GM12872 (cell line): ENCODE measurements around the gene BMP10.

Experiments used
- CTCF ChIP-seq: IDR thresholded peaks from 3 replicates; pipeline ENCODE4 v1.5.1; 2011; ENCODE audit warnings: low read depth, mild to moderate bottlenecking, low read length, moderate library complexity; ENCODE audit not compliant: insufficient read depth

BMP10 gene

GRCh38 chr2:68850524-68850923, 20.7 kb downstream of the BMP10 start:
- no peak for TF ChIP-seq CTCF

GRCh38 chr2:68849579-68850030, 21.6 kb downstream of the BMP10 start:
- TF ChIP-seq CTCF, result no peak

GRCh38 chr2:68847751-68848150, 23.4 kb downstream of the BMP10 start:
- no peak for TF ChIP-seq CTCF

DNA sequence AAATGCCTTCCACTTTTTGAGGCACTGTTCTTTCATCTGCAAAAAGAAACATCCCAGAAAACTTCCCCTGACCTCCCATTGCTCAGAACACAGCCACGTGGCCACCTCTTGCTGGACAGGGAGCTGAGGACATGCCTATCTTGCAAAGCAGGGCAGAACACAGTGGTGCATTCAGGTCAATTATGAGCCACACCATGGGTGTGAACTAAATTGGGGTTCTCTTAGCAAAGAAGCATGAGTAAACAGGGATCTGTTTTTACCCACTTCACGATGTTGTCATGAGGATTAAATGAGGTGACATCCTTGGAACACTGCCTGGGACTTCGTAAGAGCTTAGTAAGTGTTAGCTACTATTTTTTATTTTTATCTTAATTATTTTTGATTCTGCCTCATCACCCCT, 25.1 kb downstream of the BMP10 start:
- TF ChIP-seq CTCF, result no peak

DNA sequence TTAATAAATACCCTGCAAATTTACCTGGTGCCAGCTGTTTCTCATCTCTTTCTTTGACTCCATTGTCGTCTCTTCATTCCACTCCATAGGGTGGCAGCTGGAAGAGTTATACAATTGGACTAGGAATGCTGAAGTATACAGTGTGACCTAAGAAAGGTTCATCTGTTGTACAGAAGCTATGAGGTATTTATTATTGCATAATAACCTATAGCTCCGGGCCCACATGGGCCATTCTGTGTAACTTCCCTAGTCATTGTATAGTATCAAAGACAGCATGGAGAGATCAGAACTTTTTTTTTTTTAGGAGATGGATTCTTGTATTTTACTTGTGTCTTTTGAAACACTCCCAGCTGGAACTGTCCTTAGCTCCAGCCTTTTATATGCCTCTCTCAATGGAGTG, 26.2 kb downstream of the BMP10 start:
- TF ChIP-seq CTCF, result no peak

DNA sequence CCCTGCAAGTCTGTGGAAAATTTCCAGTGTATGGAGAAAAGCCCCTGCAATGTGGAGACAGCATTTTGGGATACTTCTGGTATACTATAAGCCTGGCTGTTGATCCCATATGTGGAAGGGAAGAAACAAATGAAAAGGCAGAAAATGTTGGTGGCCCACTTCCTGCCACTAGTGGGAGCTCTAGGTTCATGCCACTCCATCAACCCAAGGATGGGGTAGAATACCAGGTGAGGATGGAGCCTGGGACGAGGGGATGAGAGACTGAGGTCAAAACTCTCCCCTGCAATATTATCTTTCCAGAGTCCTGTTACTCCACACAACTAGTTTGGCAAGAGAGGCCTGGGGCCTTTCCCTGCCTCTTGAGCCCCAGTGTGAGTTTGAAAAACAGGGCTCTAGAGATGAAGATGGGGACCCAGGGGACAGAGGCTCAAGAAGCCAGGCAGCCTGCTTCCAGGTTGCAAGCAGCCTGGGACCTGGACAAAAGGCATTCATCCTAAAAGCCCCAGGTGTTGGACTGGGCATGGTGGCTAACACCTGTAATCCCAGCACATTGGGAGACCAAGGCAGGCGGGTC, 31.9 kb downstream of the BMP10 start:
- TF ChIP-seq CTCF, result peak; percentile 62

GRCh38 chr2:68838641-68839040, 32.6 kb downstream of the BMP10 start:
- no peak for TF ChIP-seq CTCF
